B cell (primary cell): ENCODE data around the gene COL5A1.

Experiments used
- CTCF ChIP-seq: fragments of 200-600 bp; IDR thresholded peaks from one replicate; pipeline ENCODE4 v1.8.0; 2022; ENCODE audit warnings: antibody characterized with exemption, mild to moderate bottlenecking
- EZH2 ChIP-seq: IDR thresholded peaks from 2 replicates; pipeline ENCODE4 v1.6.1; 2012; ENCODE audit warnings: borderline replicate concordance, low read depth, mild to moderate bottlenecking, moderate library complexity, low read length; ENCODE audit not compliant: insufficient read depth, poor library complexity, severe bottlenecking

- TF ChIP-seq CTCF (no peak), EZH2 (no peak)
Measured at GRCh38 chr9:134778156-134778555, 136.6 kb downstream of the COL5A1 start.
